Right cardiac atrium (tissue), 5 donors: Measurements from ENCODE around the gene SMIM14. TPM values are rescaled to one million over a fixed set of nuclear protein-coding genes. Genes with fewer than 3 reads are reported as not detected.
"Not testable (repeated sequence)": the region's sequence is repeated elsewhere in the genome, so short reads cannot be mapped to it uniquely, and the experiment has no call there.

Experiments used
- ATAC-seq, 2 donors: fragments of 200-7000 bp; cut with Tn5 transposase; one replicate each; pipeline versions ENCODE4 v1.8.0 to v1.9.1; 2020; ENCODE audit warnings: moderate library complexity in 2 of 2, mild to moderate bottlenecking in 1 of 2
- DNase-seq, 3 donors: peaks; one replicate each; pipeline ENCODE4 v3.0.0-alpha.2; 2020
- H3K27ac ChIP-seq: one replicate; pipeline ENCODE4 v1.5.1; 2013; ENCODE audit warnings: mild to moderate bottlenecking, low read length, control low read depth, moderate library complexity
- H3K27me3 ChIP-seq: one replicate; pipeline ENCODE4 v1.6.1; 2013; ENCODE audit not compliant: control insufficient read depth, insufficient read depth
- H3K4me1 ChIP-seq: one replicate; pipeline ENCODE4 v1.6.1; 2013; ENCODE audit warnings: low read length; ENCODE audit not compliant: control insufficient read depth, insufficient read depth
- H3K4me3 ChIP-seq: one replicate; pipeline ENCODE4 v1.5.1; 2013; ENCODE audit warnings: low read length, control low read depth
- H3K9me3 ChIP-seq: one replicate; pipeline ENCODE4 v1.6.1; 2013; ENCODE audit warnings: low read length; ENCODE audit not compliant: control insufficient read depth
- WGBS: extraction: QIAGEN DNeasy Blood & Tissue Kit; methylation state at CpG from one replicate; pipeline ENCODE4 v1.1.7; 2013; 5-methylcytosine and 5-hydroxymethylcytosine counted together
- intact Hi-C, 4 donors: fragments of 100-400 bp; cut with DNase I; formaldehyde crosslinking; loops; one replicate each; pipeline versions ENCODE4 v1.11.0 to v1.14.0; 2022 to 2023
- polyA plus RNA-seq: library from polyadenylated mRNA; stranded (reverse); fragments of 200-250 nt; gene quantifications from one replicate; pipeline ENCODE4 v1.2.3, GENCODE V29; 2013
- total RNA-seq, 4 donors: library from RNA; stranded (reverse); fragmentation: NEBNext Ultra II Directional; extraction: Animal tissue kit (Norgen Biotek cat#: 25700); gene quantifications; one replicate each; pipeline ENCODE4 v1.2.1, GENCODE V29; 2021
- donor health status: healthy with polysubstance abuse.
- donor health status: DM: no; HTN: yes; CAD: no.
- donor health status: DM: no; HTN: no; CAD: no.
- donor health status: DM: no; HTN: yes; CAD: no; lungs with severe emphysema.
- donor health status: DM: yes; HTN: yes; CAD: no.

The SMIM14 gene
- total and polyA plus RNA-seq, 5 donors: 8.5 to 25.5 (median 20.4) TPM

DNA sequence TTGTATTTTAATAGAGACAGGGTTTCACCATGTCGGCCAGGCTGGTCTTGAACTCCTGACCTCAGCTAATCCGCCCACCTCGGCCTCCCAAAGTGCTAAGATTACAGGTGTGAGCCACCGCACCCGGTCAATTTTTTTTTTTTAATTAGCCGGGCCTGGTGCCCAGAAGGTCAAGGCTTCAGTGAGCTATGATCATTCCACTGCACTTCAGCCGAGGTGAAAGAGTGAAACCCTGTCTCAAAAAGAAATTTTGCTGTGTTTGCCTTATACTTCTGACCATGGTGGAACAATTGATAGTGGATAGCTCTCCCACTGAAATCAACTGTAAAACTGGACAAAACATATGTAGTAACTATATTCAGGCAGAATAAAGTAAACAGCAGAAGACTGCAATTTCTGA lies 24.0 kb upstream of the SMIM14 start:
- intact Hi-C loops: no loop called here
- no peak overlapping the region for H3K4me3 ChIP-seq
- no peaks in the 10 kb centered on the region for H3K4me1 ChIP-seq
- 85% methylated on average over 7 of the region's 7 CpGs for WGBS
- ATAC-seq: no peak
- no peaks in the 10 kb centered on the region for H3K9me3 ChIP-seq
- no peak overlapping the region for H3K27ac ChIP-seq
- no peak for DNase-seq
- no peaks in the 10 kb centered on the region for H3K27me3 ChIP-seq

GRCh38 chr4:39660757-39661156 lies 22.1 kb upstream of the SMIM14 start:
- no peaks in the 10 kb centered on the region for H3K9me3 ChIP-seq
- no peaks in the 10 kb centered on the region for H3K4me1 ChIP-seq
- H3K27me3 ChIP-seq: no peaks in the 10 kb centered on the region
- DNase-seq (no peak), ATAC-seq (no peak)
- H3K4me3 ChIP-seq: no peak overlapping the region
- intact Hi-C loops: no loop called here
- H3K27ac ChIP-seq: no peak overlapping the region
- WGBS: 93% methylated on average over 6 of the region's 6 CpGs

DNA sequence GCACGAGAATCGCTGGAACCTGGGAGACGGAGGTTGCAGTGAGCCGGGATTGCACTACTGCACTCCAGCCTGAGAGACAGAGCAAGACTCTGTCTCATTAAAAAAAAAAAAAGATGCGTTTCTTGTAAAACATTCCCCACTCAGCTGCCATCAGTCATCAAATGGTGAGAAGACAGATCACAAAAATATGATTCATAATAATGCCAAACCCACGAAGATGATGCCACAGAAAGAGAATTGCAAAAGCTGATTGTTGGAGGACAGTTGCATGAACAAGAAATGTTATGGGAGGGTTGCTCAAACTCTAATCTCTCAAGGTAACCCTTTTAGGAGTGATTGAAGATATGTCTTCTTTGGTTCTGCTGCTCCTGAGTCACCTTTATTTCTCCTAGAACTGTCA lies 21.4 kb upstream of the SMIM14 start:
- intact Hi-C loops: no loop called here

GRCh38 chr4:39658756-39659155 lies 20.1 kb upstream of the SMIM14 start:
- H3K27me3 ChIP-seq: no peaks in the 10 kb centered on the region
- ATAC-seq (no peak), DNase-seq (no peak)
- no peaks in the 10 kb centered on the region for H3K4me1 ChIP-seq
- 87% methylated on average over 3 of the region's 3 CpGs for WGBS
- no peak overlapping the region for H3K27ac ChIP-seq
- intact Hi-C loops: no loop called here
- H3K4me3 ChIP-seq: no peak overlapping the region
- no peaks in the 10 kb centered on the region for H3K9me3 ChIP-seq

More for the DNA sequence above, 21.4 kb upstream of the SMIM14 start:
- WGBS: 87% methylated on average over 6 of the region's 6 CpGs
- Histone ChIP-seq H3K27me3 (no peaks in the 10 kb centered on the region), H3K4me3 (no peak overlapping the region), H3K27ac (no peak overlapping the region), H3K9me3 (no peaks in the 10 kb centered on the region), H3K4me1 (no peaks in the 10 kb centered on the region)
- no peak for ATAC-seq
- DNase-seq: no peak

DNA sequence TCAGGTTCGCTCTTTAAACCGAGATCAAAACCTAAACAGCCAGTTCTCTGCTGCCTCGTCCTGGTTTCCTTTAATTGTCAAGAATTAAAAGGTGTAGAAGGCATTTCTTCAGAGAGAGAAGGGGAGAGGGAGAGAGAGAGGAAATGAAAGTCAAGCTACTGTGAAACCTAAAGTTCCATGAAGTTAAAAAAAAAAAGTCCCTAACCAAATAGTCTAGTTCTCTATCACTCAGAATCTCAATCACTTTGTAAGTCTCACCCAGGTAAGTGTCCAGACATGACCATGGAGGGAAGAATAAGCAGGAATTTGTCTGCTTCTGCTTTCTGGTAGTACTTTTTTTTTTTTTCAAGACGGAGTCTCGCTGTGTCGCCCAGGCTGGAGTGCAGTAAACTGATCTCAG lies 18.8 kb upstream of the SMIM14 start:
- intact Hi-C loops: no loop called here
- Histone ChIP-seq H3K27ac (no peak overlapping the region), H3K9me3 (no peaks in the 10 kb centered on the region), H3K4me3 (no peak overlapping the region), H3K27me3 (no peaks in the 10 kb centered on the region), H3K4me1 (no peaks in the 10 kb centered on the region)
- DNase-seq (no peak), ATAC-seq (no peak)
- 87% methylated on average over 6 of the region's 6 CpGs for WGBS

DNA sequence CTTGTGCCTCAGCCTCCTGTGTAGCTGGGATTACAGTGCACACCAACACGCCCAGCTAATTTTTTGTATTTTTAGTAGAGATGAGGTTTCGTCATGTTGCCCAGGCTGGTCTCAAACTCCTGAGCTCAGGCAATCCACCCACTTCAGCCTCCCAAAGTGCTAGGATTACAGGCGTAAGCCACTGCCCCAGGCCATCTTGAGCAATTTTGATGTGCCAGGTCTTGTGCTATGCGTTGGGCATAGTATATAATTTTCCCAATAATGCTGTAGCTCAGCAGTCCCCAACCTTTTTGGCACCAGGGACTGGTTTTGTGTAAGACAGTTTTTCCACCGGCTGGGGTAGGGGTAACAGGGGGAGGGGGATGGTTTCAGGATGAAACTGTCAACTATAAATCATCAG lies 18.0 kb upstream of the SMIM14 start:
- intact Hi-C loops, ATAC-seq: not testable (repeated sequence)
- 92% methylated on average over 5 of the region's 5 CpGs for WGBS

GRCh38 chr4:39655876-39656275 lies 17.2 kb upstream of the SMIM14 start:
- intact Hi-C loops: no loop called here
- H3K27ac ChIP-seq: no peak overlapping the region

More for the DNA sequence above, 18.0 kb upstream of the SMIM14 start:
- H3K4me3 ChIP-seq, DNase-seq, H3K27ac ChIP-seq, H3K9me3 ChIP-seq, H3K4me1 ChIP-seq, H3K27me3 ChIP-seq: not testable (repeated sequence)

DNA sequence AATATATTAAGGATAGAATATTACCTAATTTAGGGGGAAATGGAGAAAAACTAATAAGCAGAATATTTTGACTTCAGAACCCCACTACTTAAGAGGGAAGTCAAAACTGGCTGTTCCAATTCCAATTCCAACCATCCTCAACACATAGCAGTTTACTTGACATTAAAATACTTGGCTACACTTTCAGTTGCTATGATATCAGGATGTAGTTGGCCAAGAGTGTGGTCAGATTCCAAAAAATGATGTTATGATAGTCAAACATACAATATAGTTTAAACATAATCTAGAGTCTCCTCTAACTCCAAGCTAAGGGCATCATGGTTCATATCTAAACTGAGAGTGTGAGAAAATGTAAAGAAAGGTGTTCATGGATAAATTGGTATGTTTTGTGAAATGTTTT lies 16.5 kb upstream of the SMIM14 start:
- no peak overlapping the region for H3K27ac ChIP-seq

More at GRCh38 chr4:39655876-39656275, 17.2 kb upstream of the SMIM14 start:
- Histone ChIP-seq H3K27me3 (no peaks in the 10 kb centered on the region), H3K4me3 (no peak overlapping the region), H3K4me1 (no peaks in the 10 kb centered on the region), H3K9me3 (no peaks in the 10 kb centered on the region)
- DNase-seq (no peak), ATAC-seq (peak; percentile 46 to 90)
- WGBS: 79% methylated on average over 3 of the region's 3 CpGs

GRCh38 chr4:39651586-39651985 lies 12.9 kb upstream of the SMIM14 start:
- WGBS: 93% methylated on average over 4 of the region's 4 CpGs

More for the DNA sequence above, 16.5 kb upstream of the SMIM14 start:
- Histone ChIP-seq H3K27me3 (no peaks in the 10 kb centered on the region), H3K9me3 (no peaks in the 10 kb centered on the region), H3K4me3 (no peak overlapping the region), H3K4me1 (no peaks in the 10 kb centered on the region)
- no peak for DNase-seq
- peak in 1 of 2 donors; percentile 38 for ATAC-seq
- intact Hi-C loops: no loop called here

DNA sequence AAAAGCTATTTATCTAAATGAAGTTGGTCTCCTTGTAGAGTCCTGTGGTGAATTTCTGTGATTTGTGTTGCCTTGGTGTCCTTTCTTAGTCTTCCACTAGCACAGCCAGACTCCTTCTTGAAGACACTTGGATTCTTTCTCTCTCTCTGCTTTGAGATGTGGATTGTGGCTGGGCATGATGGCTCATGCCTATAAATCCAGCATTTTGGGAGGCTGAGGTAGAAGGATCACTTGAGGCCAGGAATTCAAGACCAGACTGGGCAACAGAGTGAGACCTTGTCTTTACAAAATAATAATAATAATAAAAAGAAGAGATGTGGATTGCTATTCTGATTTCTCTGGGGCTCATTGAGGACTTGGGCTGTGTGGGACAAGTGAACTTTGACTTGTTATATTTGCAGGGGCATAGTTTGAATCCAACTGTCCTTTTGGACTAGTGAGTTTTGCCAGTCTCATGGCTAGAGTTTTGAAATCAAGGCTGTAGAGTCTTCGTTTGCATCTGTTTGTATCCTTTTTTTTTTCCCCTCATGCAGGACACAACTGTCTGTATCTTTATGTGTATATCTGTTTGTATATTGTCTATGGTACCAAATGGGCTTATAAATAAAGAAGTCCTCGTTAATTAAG lies 11.1 kb upstream of the SMIM14 start:
- H3K4me1 ChIP-seq: no peaks in the 10 kb centered on the region
- H3K9me3 ChIP-seq: no peaks in the 10 kb centered on the region
- ATAC-seq (no peak), DNase-seq (no peak)
- H3K27me3 ChIP-seq: no peaks in the 10 kb centered on the region
- no peak overlapping the region for H3K4me3 ChIP-seq
- 80% methylated on average over 2 of the region's 2 CpGs for WGBS
- H3K27ac ChIP-seq: no peak overlapping the region
- intact Hi-C loops: loop anchor here in 1 of 4 donors (10.0 kb wide), 2 partner anchors 125 to 185 kb away; partner anchors contain the start of gene UGDH

More at GRCh38 chr4:39651586-39651985, 12.9 kb upstream of the SMIM14 start:
- H3K4me1 ChIP-seq, H3K27me3 ChIP-seq, DNase-seq, intact Hi-C loops, ATAC-seq, H3K27ac ChIP-seq, H3K4me3 ChIP-seq, H3K9me3 ChIP-seq: not testable (repeated sequence)

GRCh38 chr4:39648827-39649558 lies 10.3 kb upstream of the SMIM14 start:
- DNase-seq (no peak), ATAC-seq (no peak)
- intact Hi-C loops: loop anchor here in 1 of 4 donors (10.0 kb wide), 2 partner anchors 124 to 184 kb away; partner anchors contain the start of gene UGDH
- Histone ChIP-seq H3K4me3 (no peak overlapping the region), H3K9me3 (no peaks in the 10 kb centered on the region), H3K27ac (no peak overlapping the region), H3K4me1 (no peaks in the 10 kb centered on the region), H3K27me3 (no peaks in the 10 kb centered on the region)
- WGBS: 91% methylated on average over 6 of the region's 6 CpGs
